Natural killer cell (primary cell): ENCODE measurements around the gene RABL3. TPM values are rescaled to one million over a fixed set of nuclear protein-coding genes. Genes with fewer than 3 reads are reported as not detected.

Experiments used
- ATAC-seq, 3 donors: fragments of 150-1000 bp in 2 of 3; fragments of 200-7000 bp in 1 of 3; cut with Tn5 transposase; 1 replicate in 1 of 3; 2 replicates in 2 of 3; pipeline ENCODE4 v1.10.0; 2021; ENCODE audit warnings: mild to moderate bottlenecking in 2 of 3, moderate library complexity in 2 of 3
- DNase-seq, 2 donors: peaks; one replicate each; pipeline versions ENCODE4 v3.0.0 to v3.0.0-alpha.2; 2013 to 2021; ENCODE audit warnings: mixed read lengths in 1 of 2
- H3K27ac ChIP-seq: one replicate; pipeline ENCODE4 v1.5.1; 2013; ENCODE audit warnings: mild to moderate bottlenecking, low read length
- H3K27me3 ChIP-seq: one replicate; pipeline ENCODE4 v1.6.1; 2013; ENCODE audit warnings: low read length; ENCODE audit not compliant: control insufficient read depth, insufficient read depth
- H3K36me3 ChIP-seq: one replicate; pipeline ENCODE4 v1.6.1; 2013; ENCODE audit warnings: low read length; ENCODE audit not compliant: control insufficient read depth, insufficient read depth
- H3K4me1 ChIP-seq: one replicate; pipeline ENCODE4 v1.6.1; 2013; ENCODE audit warnings: low read length; ENCODE audit not compliant: control insufficient read depth, insufficient read depth
- H3K4me3 ChIP-seq: one replicate; pipeline ENCODE4 v1.5.1; 2013; ENCODE audit warnings: low read length
- H3K9me3 ChIP-seq: one replicate; pipeline ENCODE4 v1.6.1; 2013; ENCODE audit warnings: low read length; ENCODE audit not compliant: control insufficient read depth, insufficient read depth
- H3K27ac Mint-ChIP-seq, 2 donors: one replicate each; pipeline ENCODE4 v1.8.0; 2022; ENCODE audit warnings: mild to moderate bottlenecking in 2 of 2, mixed read lengths in 2 of 2, moderate library complexity in 1 of 2
- H3K27me3 Mint-ChIP-seq, 2 donors: one replicate each; pipeline ENCODE4 v1.8.0; 2022; ENCODE audit warnings: low read depth in 2 of 2, mixed read lengths in 2 of 2
- H3K36me3 Mint-ChIP-seq: one replicate; pipeline ENCODE4 v1.8.0; 2022; ENCODE audit warnings: mixed read lengths
- H3K4me1 Mint-ChIP-seq, 2 donors: one replicate each; pipeline ENCODE4 v1.8.0; 2022; ENCODE audit warnings: mixed read lengths in 2 of 2
- H3K4me3 Mint-ChIP-seq: one replicate; pipeline ENCODE4 v1.8.0; 2022; ENCODE audit warnings: mild to moderate bottlenecking, moderate library complexity, mixed read lengths
- H3K9me3 Mint-ChIP-seq, 2 donors: one replicate each; pipeline ENCODE4 v1.8.0; 2022; ENCODE audit warnings: mixed read lengths in 2 of 2
- CTCF ChIP-seq: fragments of 200-600 bp; IDR thresholded peaks from one replicate; pipeline ENCODE4 v1.8.0; 2022; ENCODE audit warnings: antibody characterized with exemption
- WGBS: methylation state at CpG from one replicate; pipeline ENCODE4 v1.1.7; 2013; ENCODE audit warnings: missing lambda C conversion rate; ENCODE audit not compliant: insufficient coverage; 5-methylcytosine and 5-hydroxymethylcytosine counted together
- intact Hi-C: fragments of 100-400 bp; cut with micrococcal nuclease; formaldehyde crosslinking; loops from one replicate; pipeline ENCODE4 v1.14.2; 2022
- total RNA-seq, 4 donors: library from RNA; stranded (reverse); fragments of 120-200 nt in 1 of 4; gene quantifications; one replicate each; pipeline versions ENCODE4 v1.2.3 to v1.2.4, GENCODE V29; 2013 to 2022

The RABL3 gene
- total RNA-seq, 3 donors from 2014 or later (not counting 1 experiment from before 2014, with no cell fraction given) = 11.7 to 18.4 (median 16.7) TPM

DNA sequence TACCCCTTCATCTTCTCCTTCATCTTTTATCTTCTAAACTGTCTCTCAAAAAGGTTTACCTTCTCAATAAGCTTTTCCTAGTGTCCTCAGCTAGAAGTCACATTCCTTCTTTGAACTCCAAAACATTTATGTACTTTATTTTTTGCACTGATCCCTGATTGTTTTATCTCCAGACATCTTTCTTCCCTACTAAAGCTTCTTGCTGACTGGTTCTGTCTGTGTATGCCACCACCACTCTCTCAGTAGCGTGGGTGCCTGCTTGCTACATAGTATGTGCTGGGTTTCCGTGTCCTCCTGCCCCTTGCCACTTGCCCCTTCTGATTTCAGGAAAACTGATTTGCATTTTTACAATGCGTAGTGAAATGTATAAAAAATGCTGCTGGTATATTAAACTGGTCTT lies 24.3 kb upstream of the RABL3 start:
- H3K4me3 ChIP-seq = no peak overlapping the region
- H3K9me3 ChIP-seq = no peaks in the 10 kb centered on the region
- no peak for TF ChIP-seq CTCF
- no peaks in the 10 kb centered on the region for H3K27me3 Mint-ChIP-seq
- DNase-seq (no peak), ATAC-seq (no peak)
- no peaks in the 10 kb centered on the region for H3K27me3 ChIP-seq
- no peak overlapping the region for H3K27ac ChIP-seq
- no peaks in the 10 kb centered on the region for H3K36me3 Mint-ChIP-seq
- H3K4me1 Mint-ChIP-seq = peaks cover 55 to 70% of the 10 kb centered on the region in 2 donors
- intact Hi-C loops = no loop called here
- no peaks in the 10 kb centered on the region for H3K4me1 ChIP-seq
- no peak overlapping the region for H3K27ac Mint-ChIP-seq
- H3K36me3 ChIP-seq = peaks cover 10% of the 10 kb centered on the region
- H3K9me3 Mint-ChIP-seq = no peaks in the 10 kb centered on the region
- H3K4me3 Mint-ChIP-seq = no peak overlapping the region
- 91% methylated on average over 3 of the region's 3 CpGs for WGBS

DNA sequence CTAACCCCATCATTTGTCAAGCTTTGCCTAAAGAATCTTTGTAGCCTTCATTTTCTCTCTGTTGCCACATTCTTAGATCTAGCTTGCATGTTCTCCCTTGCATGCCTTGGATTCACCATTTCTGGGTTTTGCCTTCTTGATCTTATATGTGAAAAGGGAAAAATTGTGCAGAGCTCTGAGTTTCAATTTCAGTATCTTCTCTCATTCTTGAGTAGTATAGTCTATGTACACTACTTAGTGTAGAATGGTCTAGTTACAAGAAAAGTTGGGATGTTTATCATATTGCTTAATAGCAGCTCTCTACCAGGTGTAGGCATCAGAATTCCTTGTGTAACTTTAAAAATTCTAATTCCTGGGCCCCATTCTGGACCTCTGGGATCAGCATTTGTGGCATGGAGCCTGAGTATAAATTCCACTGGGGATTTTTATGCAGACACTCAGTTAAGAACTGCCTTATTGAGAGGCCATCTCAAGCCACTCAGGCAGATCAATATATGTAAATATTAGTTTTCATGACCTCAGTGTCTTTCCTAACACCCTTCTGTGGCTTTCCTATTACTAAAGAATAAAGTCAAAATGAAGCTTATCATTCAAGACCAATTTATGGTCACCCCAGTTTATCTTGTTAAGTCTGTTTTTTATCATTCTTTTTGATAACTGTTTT lies 23.6 kb upstream of the RABL3 start:
- H3K9me3 Mint-ChIP-seq = no peaks in the 10 kb centered on the region
- peaks cover 61 to 76% of the 10 kb centered on the region in 2 donors for H3K4me1 Mint-ChIP-seq
- intact Hi-C loops = no loop called here

DNA sequence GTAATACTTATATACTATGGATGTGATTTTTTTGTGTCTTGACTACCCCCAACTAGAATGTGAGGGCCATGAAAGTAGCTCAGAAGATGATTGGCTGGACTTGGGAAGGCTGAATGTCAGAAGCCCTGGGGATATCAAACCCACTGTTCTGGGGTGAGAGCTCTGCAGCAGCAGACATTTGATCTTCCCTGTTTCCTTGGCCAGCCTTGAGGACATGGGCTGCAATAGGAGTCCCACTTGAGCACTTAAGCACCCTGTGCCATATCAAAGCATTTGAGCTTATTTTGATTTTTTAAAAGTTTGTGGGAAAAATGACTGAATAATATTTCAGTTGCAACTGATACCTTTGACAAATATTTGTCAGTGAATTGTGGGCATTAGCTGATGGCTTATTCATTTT lies 21.9 kb upstream of the RABL3 start:
- Mint-ChIP-seq H3K36me3 (no peaks in the 10 kb centered on the region), H3K4me1 (peaks cover 70 to 87% of the 10 kb centered on the region in 2 donors), H3K27me3 (no peaks in the 10 kb centered on the region), H3K9me3 (no peaks in the 10 kb centered on the region), H3K27ac (peak overlapping the region in 1 of 2 donors; percentile 17), H3K4me3 (no peak overlapping the region)
- TF ChIP-seq CTCF = no peak
- Histone ChIP-seq H3K9me3 (no peaks in the 10 kb centered on the region), H3K4me1 (no peaks in the 10 kb centered on the region), H3K27ac (no peak overlapping the region), H3K4me3 (no peak overlapping the region), H3K36me3 (no peaks in the 10 kb centered on the region), H3K27me3 (no peaks in the 10 kb centered on the region)
- no peak for ATAC-seq
- DNase-seq = no peak
- intact Hi-C loops = no loop called here

More for the DNA sequence above, 23.6 kb upstream of the RABL3 start:
- H3K4me1 ChIP-seq = no peaks in the 10 kb centered on the region
- H3K4me3 Mint-ChIP-seq = no peak overlapping the region
- no peaks in the 10 kb centered on the region for H3K9me3 ChIP-seq
- H3K36me3 ChIP-seq = peaks cover 4% of the 10 kb centered on the region
- no peak for DNase-seq
- H3K27ac ChIP-seq = no peak overlapping the region
- no peak overlapping the region for H3K4me3 ChIP-seq
- H3K36me3 Mint-ChIP-seq = no peaks in the 10 kb centered on the region
- ATAC-seq = no peak
- no peak for TF ChIP-seq CTCF
- H3K27me3 ChIP-seq = no peaks in the 10 kb centered on the region
- H3K27ac Mint-ChIP-seq = no peak overlapping the region
- no peaks in the 10 kb centered on the region for H3K27me3 Mint-ChIP-seq

GRCh38 chr3:120763601-120764000 lies 21.3 kb upstream of the RABL3 start:
- Mint-ChIP-seq H3K4me3 (no peak overlapping the region), H3K36me3 (no peaks in the 10 kb centered on the region), H3K9me3 (no peaks in the 10 kb centered on the region), H3K4me1 (peaks cover 73 to 87% of the 10 kb centered on the region in 2 donors), H3K27ac (peak overlapping the region in 1 of 2 donors; percentile 17), H3K27me3 (no peaks in the 10 kb centered on the region)
- Histone ChIP-seq H3K27ac (no peak overlapping the region), H3K4me3 (no peak overlapping the region), H3K27me3 (no peaks in the 10 kb centered on the region), H3K4me1 (no peaks in the 10 kb centered on the region), H3K36me3 (no peaks in the 10 kb centered on the region), H3K9me3 (no peaks in the 10 kb centered on the region)
- intact Hi-C loops = no loop called here
- WGBS = 68% methylated on average over 1 of the region's 1 CpG
- no peak for DNase-seq
- no peak for TF ChIP-seq CTCF
- no peak for ATAC-seq
